NCI-H526 treated with DMSO at 0.1 percent for 48 hours (cell line): ENCODE data around the gene CDK8.

Source experiments
- DNase-seq: peaks from one replicate; lab custom pipeline; 2025; lab: John Stamatoyannopoulos, UW

The CDK8 gene

GRCh38 chr13:26445092-26445491 is 191.2 kb downstream of the CDK8 start:
- DNase-seq: no peak

- no peak for DNase-seq
These were observed 192.8 kb downstream of the CDK8 start for GRCh38 chr13:26446751-26447150.

GRCh38 chr13:26448032-26448431 is 194.1 kb downstream of the CDK8 start:
- no peak for DNase-seq

GRCh38 chr13:26449063-26449848 is 195.3 kb downstream of the CDK8 start:
- DNase-seq: no peak
